ENCODE results near the gene SLC39A11.

SLC39A11 gene

DNA sequence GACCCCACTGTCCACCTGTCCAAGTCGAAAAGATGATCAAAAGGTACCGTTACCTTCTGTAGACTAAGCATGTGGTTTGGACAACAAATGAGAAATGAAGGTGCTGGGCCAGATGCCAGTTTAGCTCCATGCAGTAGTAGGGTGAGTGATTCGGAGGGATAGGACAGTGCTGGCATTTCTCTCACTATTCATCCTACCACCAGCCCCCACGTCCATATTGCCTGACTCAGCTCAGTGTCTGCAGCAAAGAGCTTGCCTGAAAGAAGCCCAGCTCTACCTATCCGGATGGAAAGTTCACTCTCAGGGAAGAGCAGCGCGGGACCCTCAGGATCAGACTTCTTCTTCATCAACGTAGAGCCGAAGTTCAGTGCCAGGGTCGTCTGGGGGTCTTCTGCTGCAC, 145.0 kb downstream of the SLC39A11 start:
- peaks cover 12% of the 10 kb centered on the region; the same call in 1 of the 2 replicates for H3K4me1 ChIP-seq (ENCODE audit: low read length)
- TF ChIP-seq, protein P1, sequence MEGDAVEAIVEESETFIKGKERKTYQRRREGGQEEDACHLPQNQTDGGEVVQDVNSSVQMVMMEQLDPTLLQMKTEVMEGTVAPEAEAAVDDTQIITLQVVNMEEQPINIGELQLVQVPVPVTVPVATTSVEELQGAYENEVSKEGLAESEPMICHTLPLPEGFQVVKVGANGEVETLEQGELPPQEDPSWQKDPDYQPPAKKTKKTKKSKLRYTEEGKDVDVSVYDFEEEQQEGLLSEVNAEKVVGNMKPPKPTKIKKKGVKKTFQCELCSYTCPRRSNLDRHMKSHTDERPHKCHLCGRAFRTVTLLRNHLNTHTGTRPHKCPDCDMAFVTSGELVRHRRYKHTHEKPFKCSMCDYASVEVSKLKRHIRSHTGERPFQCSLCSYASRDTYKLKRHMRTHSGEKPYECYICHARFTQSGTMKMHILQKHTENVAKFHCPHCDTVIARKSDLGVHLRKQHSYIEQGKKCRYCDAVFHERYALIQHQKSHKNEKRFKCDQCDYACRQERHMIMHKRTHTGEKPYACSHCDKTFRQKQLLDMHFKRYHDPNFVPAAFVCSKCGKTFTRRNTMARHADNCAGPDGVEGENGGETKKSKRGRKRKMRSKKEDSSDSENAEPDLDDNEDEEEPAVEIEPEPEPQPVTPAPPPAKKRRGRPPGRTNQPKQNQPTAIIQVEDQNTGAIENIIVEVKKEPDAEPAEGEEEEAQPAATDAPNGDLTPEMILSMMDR (IDR thresholded peaks at IDR 0.05; ENCODE audit: low read depth, low read length), result no peak
- TF ChIP-seq EZH2phosphoT487 (IDR thresholded peaks at IDR 0.05; ENCODE audit: low read depth), result no peak
- H2AFZ ChIP-seq (ENCODE audit: low read depth, low read length), result no peak overlapping the region
- no peak overlapping the region for H3K4me2 ChIP-seq (ENCODE audit: low read length)
- H3K27me3 ChIP-seq (ENCODE audit: low read depth, low read length), result no peaks in the 10 kb centered on the region
- no peaks in the 10 kb centered on the region for H3K79me2 ChIP-seq (ENCODE audit: low read length)
- H3K27ac ChIP-seq (ENCODE audit: low read length), result no peak overlapping the region
- H3K9ac ChIP-seq (ENCODE audit: low read length), result no peak overlapping the region
- no peak overlapping the region for H3K4me3 ChIP-seq (ENCODE audit: low read length)
- H3K36me3 ChIP-seq (replicated peaks; ENCODE audit: low read depth, low read length), result peaks cover 2% of the 10 kb centered on the region
- no peaks in the 10 kb centered on the region for H4K20me1 ChIP-seq (ENCODE audit: insufficient read depth, low read length)
- no peaks in the 10 kb centered on the region for H3K9me3 ChIP-seq (ENCODE audit: insufficient read depth, low read length)

DNA sequence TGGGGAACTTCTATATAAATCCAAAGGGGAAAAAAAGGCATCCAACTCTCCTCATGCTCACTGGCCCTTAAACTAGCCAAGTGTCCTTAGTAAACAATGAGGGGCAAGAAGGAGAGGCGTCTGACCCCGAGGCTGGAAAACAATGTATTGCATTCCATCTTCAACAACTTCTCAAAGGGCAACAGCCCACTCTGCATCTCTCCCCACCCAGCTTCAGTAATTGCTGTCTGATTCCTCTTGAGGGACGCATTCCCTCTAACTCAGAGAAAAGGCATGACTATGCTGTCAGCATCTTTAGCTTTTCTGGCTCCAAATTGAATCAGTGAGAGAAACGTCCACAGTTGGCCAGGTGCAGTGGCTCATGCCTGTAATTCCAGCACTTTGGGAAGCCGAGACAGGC, 145.8 kb downstream of the SLC39A11 start:
- Histone ChIP-seq H3K4me3 (ENCODE audit: low read length) (no peak overlapping the region), H3K27ac (ENCODE audit: low read length) (no peak overlapping the region), H3K9ac (ENCODE audit: low read length) (no peak overlapping the region), H3K4me2 (ENCODE audit: low read length) (no peak overlapping the region), H3K79me2 (ENCODE audit: low read length) (no peaks in the 10 kb centered on the region), H3K4me1 (ENCODE audit: low read length) (peaks cover 12% of the 10 kb centered on the region; the same call in 1 of the 2 replicates), H4K20me1 (ENCODE audit: insufficient read depth, low read length) (no peaks in the 10 kb centered on the region), H3K36me3 (replicated peaks; ENCODE audit: low read depth, low read length) (peaks cover 2% of the 10 kb centered on the region), H3K27me3 (ENCODE audit: low read depth, low read length) (no peaks in the 10 kb centered on the region), H2AFZ (ENCODE audit: low read depth, low read length) (no peak overlapping the region), H3K9me3 (ENCODE audit: insufficient read depth, low read length) (no peaks in the 10 kb centered on the region)
- no peak for TF ChIP-seq EZH2phosphoT487 (IDR thresholded peaks at IDR 0.05; ENCODE audit: low read depth)
- TF ChIP-seq, protein P1 (IDR thresholded peaks at IDR 0.05; ENCODE audit: low read depth, low read length), result no peak

DNA sequence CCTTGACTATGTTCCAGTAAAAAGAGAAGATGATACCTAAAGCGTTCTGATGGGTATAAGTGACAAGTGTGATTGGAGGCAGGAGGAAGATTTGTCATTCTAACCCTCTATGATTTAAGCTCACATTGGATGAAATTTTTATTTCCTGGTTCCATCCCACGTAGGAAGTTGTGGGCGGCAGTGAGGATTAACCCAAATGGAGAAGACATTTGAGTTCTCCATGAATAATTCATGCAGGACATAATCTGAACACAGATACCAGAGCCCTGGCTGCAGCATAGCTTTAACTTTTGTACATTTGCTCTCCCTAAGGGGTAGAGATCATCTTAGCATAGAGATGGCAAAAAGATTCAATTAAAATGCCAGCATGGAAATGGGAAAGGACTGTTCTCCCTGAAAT, 146.3 kb downstream of the SLC39A11 start:
- Histone ChIP-seq H2AFZ (ENCODE audit: low read depth, low read length) (no peak overlapping the region), H3K36me3 (replicated peaks; ENCODE audit: low read depth, low read length) (peaks cover 2% of the 10 kb centered on the region), H3K4me2 (ENCODE audit: low read length) (no peak overlapping the region), H3K27ac (ENCODE audit: low read length) (no peak overlapping the region), H3K4me3 (ENCODE audit: low read length) (no peak overlapping the region), H3K27me3 (ENCODE audit: low read depth, low read length) (no peaks in the 10 kb centered on the region), H3K9me3 (ENCODE audit: insufficient read depth, low read length) (no peaks in the 10 kb centered on the region), H3K9ac (ENCODE audit: low read length) (no peak overlapping the region), H4K20me1 (ENCODE audit: insufficient read depth, low read length) (no peaks in the 10 kb centered on the region), H3K4me1 (ENCODE audit: low read length) (peaks cover 12% of the 10 kb centered on the region; the same call in 1 of the 2 replicates), H3K79me2 (ENCODE audit: low read length) (no peaks in the 10 kb centered on the region)
- no peak for TF ChIP-seq EZH2phosphoT487 (IDR thresholded peaks at IDR 0.05; ENCODE audit: low read depth)
- TF ChIP-seq, protein P1 (IDR thresholded peaks at IDR 0.05; ENCODE audit: low read depth, low read length), result no peak

DNA sequence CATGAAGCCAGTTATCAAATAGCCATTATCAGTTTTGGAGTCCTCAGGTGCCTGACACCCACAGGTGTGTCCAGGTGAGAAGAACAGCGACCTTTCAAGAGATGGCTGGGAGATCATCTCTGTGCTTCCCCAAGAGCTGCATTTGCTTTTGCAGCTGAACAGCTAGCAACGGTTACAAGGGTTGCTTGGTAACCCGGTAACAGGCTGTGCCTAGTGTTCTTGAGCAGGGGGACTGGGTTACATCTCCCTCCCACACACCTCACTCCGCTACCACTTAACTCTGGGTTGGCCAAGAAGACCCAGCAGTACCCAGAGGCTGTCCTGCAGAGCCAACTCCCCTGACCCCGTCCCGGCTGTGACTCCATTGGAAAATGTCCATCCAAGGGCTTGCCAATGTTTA, 147.0 kb downstream of the SLC39A11 start:
- no peak for TF ChIP-seq EZH2phosphoT487 (IDR thresholded peaks at IDR 0.05; ENCODE audit: low read depth)
- TF ChIP-seq, protein P1 (IDR thresholded peaks at IDR 0.05; ENCODE audit: low read depth, low read length), result no peak
- Histone ChIP-seq H3K27me3 (ENCODE audit: low read depth, low read length) (no peaks in the 10 kb centered on the region), H4K20me1 (ENCODE audit: insufficient read depth, low read length) (no peaks in the 10 kb centered on the region), H3K4me3 (ENCODE audit: low read length) (no peak overlapping the region), H3K9ac (ENCODE audit: low read length) (no peak overlapping the region), H3K4me1 (ENCODE audit: low read length) (peaks cover 12% of the 10 kb centered on the region; the same call in 1 of the 2 replicates), H2AFZ (ENCODE audit: low read depth, low read length) (no peak overlapping the region), H3K4me2 (ENCODE audit: low read length) (no peak overlapping the region), H3K36me3 (replicated peaks; ENCODE audit: low read depth, low read length) (peaks cover 2% of the 10 kb centered on the region), H3K79me2 (ENCODE audit: low read length) (no peaks in the 10 kb centered on the region), H3K27ac (ENCODE audit: low read length) (no peak overlapping the region), H3K9me3 (ENCODE audit: insufficient read depth, low read length) (no peaks in the 10 kb centered on the region)

Measured in OCI-LY3 (cell line).